ENCODE data around the gene TNP2. TPM values are rescaled to one million over a fixed set of nuclear protein-coding genes. Genes with fewer than 3 reads are reported as not detected.

Gene TNP2
- total RNA-seq, 1 donor from 2014 or later, result not detected

- Histone ChIP-seq H3K4me3 (peak overlapping the region in 1 of 2 donors; percentile 79), H3K27me3 (no peaks in the 10 kb centered on the region), H3K4me1 (peaks cover 7 to 16% of the 10 kb centered on the region in 2 donors), H3K9me3 (no peaks in the 10 kb centered on the region), H3K36me3 (no peaks in the 10 kb centered on the region), H3K27ac (peak overlapping the region; percentile 14 to 55)
- TF ChIP-seq, protein P1, sequence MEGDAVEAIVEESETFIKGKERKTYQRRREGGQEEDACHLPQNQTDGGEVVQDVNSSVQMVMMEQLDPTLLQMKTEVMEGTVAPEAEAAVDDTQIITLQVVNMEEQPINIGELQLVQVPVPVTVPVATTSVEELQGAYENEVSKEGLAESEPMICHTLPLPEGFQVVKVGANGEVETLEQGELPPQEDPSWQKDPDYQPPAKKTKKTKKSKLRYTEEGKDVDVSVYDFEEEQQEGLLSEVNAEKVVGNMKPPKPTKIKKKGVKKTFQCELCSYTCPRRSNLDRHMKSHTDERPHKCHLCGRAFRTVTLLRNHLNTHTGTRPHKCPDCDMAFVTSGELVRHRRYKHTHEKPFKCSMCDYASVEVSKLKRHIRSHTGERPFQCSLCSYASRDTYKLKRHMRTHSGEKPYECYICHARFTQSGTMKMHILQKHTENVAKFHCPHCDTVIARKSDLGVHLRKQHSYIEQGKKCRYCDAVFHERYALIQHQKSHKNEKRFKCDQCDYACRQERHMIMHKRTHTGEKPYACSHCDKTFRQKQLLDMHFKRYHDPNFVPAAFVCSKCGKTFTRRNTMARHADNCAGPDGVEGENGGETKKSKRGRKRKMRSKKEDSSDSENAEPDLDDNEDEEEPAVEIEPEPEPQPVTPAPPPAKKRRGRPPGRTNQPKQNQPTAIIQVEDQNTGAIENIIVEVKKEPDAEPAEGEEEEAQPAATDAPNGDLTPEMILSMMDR (IDR thresholded peaks at IDR 0.05), result no peak
- DNase-seq (ENCODE audit: low spot score in 2 of 2), result no peak
- intact Hi-C loops (cut with DNase I), result loop anchor here (10.0 kb wide), 2 partner anchors 119 to 411 kb away; partner anchors contain the start of gene SNN
These were observed 15.8 kb downstream of the TNP2 start for GRCh38 chr16:11253009-11253994.

DNA sequence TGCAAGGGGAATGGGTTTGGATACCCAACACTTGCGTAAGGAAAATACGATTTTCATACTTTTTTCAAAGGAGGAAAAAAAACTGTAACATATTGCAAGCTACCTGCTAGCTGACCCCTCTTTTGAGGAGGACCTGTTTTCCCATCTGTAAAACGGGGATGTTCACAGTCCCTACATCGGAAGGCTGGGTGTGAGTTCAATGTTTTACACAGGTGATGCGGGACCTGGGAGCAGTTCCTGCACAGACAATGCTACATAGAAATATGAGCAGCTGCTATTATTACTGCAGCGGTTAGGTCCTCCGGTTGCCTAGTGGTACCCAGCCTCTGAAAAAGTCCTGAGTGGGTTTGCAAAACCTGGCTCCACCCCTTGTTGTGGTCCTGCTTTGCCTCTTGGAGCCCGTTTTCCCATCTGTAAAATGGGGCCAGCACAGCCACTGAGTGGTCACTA, 16.6 kb downstream of the TNP2 start:
- TF ChIP-seq, protein P1 (IDR thresholded peaks at IDR 0.05), result no peak
- H3K4me1 ChIP-seq, result peaks cover 7 to 15% of the 10 kb centered on the region in 2 donors
- no peak overlapping the region for H3K4me3 ChIP-seq
- H3K27me3 ChIP-seq, result no peaks in the 10 kb centered on the region
- H3K36me3 ChIP-seq, result no peaks in the 10 kb centered on the region
- no peak for DNase-seq (ENCODE audit: low spot score in 2 of 2)
- H3K9me3 ChIP-seq, result no peaks in the 10 kb centered on the region
- H3K27ac ChIP-seq, result peak overlapping the region in 1 of 2 donors; percentile 55
- intact Hi-C loops (cut with DNase I), result loop anchor here (10.0 kb wide), 2 partner anchors 118 to 412 kb away; partner anchors contain the start of gene SNN

DNA sequence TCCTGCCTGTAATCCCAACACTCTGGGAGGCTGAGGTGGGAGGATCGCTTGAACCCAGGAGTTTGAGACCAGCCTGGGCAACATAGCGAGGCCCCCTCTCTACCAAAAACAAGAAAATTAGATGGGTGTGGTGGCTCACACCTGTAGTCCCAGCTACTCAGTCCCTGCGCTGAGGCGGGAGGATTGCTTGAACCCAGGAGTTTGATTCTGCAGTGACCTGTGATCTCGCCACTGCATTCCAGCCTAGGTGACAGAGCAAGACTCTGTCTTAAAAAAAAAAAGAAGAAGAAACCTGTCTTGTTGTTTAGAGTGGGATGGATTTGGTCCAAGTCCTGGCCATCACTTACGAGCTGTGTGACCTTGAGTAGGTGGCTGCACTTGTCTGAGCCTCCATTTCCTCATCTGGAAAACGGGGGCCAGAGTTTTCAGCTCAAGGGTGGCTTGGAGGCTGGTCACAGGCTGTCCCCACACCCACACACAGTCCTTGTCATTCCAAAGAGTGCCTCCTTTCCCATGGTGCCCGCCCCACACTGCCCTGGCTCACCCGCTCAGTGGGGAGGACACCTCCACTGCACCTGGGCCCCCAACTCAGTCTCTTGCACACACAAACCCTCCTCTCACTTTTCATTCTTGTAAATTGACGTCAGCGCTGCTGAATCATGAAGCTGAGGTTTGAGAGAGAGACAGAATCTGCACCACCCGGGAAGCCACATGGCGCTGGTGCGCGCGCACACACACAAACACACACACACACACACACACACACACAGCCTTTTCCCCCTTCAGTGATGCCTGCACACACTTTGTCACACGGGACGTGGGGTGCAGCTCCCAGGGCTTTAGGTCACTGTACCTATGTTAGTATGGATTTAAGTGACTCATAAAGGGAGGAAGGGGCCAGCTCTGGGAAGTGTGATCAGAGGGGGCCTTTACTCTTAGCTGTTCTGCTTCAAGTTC, 17.3 kb downstream of the TNP2 start:
- no peak overlapping the region for H3K27ac ChIP-seq
- no peaks in the 10 kb centered on the region for H3K36me3 ChIP-seq
- intact Hi-C loops (cut with DNase I), result loop anchor here (10.0 kb wide), 2 partner anchors 117 to 413 kb away; partner anchors contain the start of gene SNN
- H3K27me3 ChIP-seq, result no peaks in the 10 kb centered on the region
- no peak overlapping the region for H3K4me3 ChIP-seq
- TF ChIP-seq, protein P1 (IDR thresholded peaks at IDR 0.05), result no peak
- no peak for DNase-seq (ENCODE audit: low spot score in 2 of 2)
- no peaks in the 10 kb centered on the region for H3K9me3 ChIP-seq
- H3K4me1 ChIP-seq, result peaks cover 7 to 10% of the 10 kb centered on the region in 2 donors

GRCh38 chr16:11250786-11251524, 18.2 kb downstream of the TNP2 start:
- no peak for DNase-seq (ENCODE audit: low spot score in 2 of 2)
- Histone ChIP-seq H3K27me3 (no peaks in the 10 kb centered on the region), H3K27ac (no peak overlapping the region), H3K9me3 (no peaks in the 10 kb centered on the region), H3K36me3 (no peaks in the 10 kb centered on the region), H3K4me3 (no peak overlapping the region), H3K4me1 (peaks cover 7 to 9% of the 10 kb centered on the region in 2 donors)
- TF ChIP-seq, protein P1 (IDR thresholded peaks at IDR 0.05), result no peak
- intact Hi-C loops (cut with DNase I), result loop anchor here (10.0 kb wide), 2 partner anchors 116 to 414 kb away; partner anchors contain the start of gene SNN
